ENCODE results near the gene NFASC.

DNA sequence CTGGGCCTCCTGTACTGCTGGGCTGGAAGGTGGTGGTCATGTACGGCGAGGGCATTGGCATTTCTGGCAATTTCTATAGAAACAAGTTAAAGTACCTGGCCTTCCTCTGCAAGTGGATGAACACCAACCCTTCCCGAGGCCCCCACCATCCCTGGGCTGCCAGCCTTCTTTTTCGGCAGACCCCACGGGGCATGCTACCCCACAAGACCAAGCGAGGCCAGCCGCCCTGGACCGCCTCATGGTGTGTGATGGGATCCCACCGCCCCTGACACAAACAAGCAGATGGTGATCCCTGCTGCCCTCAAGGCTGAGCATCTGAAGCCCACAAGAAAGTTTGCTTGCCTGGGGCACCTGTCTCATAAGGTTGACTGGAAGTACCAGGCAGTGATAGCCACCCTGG lies 76.0 kb downstream of the NFASC start:
- TF ChIP-seq, protein P1, sequence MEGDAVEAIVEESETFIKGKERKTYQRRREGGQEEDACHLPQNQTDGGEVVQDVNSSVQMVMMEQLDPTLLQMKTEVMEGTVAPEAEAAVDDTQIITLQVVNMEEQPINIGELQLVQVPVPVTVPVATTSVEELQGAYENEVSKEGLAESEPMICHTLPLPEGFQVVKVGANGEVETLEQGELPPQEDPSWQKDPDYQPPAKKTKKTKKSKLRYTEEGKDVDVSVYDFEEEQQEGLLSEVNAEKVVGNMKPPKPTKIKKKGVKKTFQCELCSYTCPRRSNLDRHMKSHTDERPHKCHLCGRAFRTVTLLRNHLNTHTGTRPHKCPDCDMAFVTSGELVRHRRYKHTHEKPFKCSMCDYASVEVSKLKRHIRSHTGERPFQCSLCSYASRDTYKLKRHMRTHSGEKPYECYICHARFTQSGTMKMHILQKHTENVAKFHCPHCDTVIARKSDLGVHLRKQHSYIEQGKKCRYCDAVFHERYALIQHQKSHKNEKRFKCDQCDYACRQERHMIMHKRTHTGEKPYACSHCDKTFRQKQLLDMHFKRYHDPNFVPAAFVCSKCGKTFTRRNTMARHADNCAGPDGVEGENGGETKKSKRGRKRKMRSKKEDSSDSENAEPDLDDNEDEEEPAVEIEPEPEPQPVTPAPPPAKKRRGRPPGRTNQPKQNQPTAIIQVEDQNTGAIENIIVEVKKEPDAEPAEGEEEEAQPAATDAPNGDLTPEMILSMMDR (IDR thresholded peaks at IDR 0.05; ENCODE audit: poor library complexity) = no peak
- TF ChIP-seq EZH2 (IDR thresholded peaks at IDR 0.05; ENCODE audit: borderline replicate concordance) (no peak), EZH2phosphoT487 (IDR thresholded peaks at IDR 0.05; ENCODE audit: low read depth, severe bottlenecking, unreplicated experiment) (no peak)

Data from hepatocyte (in vitro differentiated cells).